OCI-LY1 (cell line): ENCODE measurements around the gene DDAH1.

Experiments used
- EZH2 ChIP-seq: fragments of 200-600 bp; sonication (generic), shearing (Covaris generic); IDR thresholded peaks from 2 replicates; pipeline ENCODE4 v1.8.0; 2017; ENCODE audit warnings: borderline replicate concordance, mixed run types, mild to moderate bottlenecking, antibody characterized with exemption, low read length, moderate library complexity, mixed read lengths
- TF ChIP-seq, protein P1 (sequence below): fragments of 200-600 bp; sonication (generic), shearing (Covaris generic); IDR thresholded peaks from 2 replicates; pipeline ENCODE4 v1.5.1; 2017; ENCODE audit warnings: mild to moderate bottlenecking, antibody characterized with exemption, low read length, moderate library complexity, mixed read lengths

DNA sequence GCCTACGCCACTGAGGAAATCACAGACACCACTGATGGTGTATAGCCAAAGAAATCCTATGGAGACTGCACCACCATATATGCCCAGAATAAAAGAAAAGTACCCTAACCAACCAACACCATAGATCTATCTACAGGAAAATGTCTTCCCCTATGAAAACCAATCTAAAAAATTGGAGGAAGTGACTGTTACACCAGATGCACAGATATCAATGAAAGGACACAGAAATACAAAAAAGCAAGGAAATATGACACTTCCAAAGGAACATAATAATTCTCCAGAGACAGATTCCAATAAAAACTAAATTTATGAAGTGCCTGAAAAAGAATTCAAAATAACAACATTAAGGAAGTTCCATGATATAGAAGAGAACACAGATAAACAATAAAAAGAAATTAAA lies 131.8 kb downstream of the DDAH1 start:
- TF ChIP-seq, protein P1, sequence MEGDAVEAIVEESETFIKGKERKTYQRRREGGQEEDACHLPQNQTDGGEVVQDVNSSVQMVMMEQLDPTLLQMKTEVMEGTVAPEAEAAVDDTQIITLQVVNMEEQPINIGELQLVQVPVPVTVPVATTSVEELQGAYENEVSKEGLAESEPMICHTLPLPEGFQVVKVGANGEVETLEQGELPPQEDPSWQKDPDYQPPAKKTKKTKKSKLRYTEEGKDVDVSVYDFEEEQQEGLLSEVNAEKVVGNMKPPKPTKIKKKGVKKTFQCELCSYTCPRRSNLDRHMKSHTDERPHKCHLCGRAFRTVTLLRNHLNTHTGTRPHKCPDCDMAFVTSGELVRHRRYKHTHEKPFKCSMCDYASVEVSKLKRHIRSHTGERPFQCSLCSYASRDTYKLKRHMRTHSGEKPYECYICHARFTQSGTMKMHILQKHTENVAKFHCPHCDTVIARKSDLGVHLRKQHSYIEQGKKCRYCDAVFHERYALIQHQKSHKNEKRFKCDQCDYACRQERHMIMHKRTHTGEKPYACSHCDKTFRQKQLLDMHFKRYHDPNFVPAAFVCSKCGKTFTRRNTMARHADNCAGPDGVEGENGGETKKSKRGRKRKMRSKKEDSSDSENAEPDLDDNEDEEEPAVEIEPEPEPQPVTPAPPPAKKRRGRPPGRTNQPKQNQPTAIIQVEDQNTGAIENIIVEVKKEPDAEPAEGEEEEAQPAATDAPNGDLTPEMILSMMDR: no peak
- no peak for TF ChIP-seq EZH2
